GM12874 (cell line): ENCODE measurements around the gene KRTAP5-5.

Experiments used
- CTCF ChIP-seq: IDR thresholded peaks from 2 replicates; pipeline ENCODE4 v1.5.1; 2011; ENCODE audit warnings: low read depth, mild to moderate bottlenecking, control low read depth, low read length, moderate library complexity; ENCODE audit not compliant: insufficient read depth

Gene KRTAP5-5

GRCh38 chr11:1656061-1656441, 26.5 kb downstream of the KRTAP5-5 start:
- TF ChIP-seq CTCF: no peak

GRCh38 chr11:1656670-1657069, 27.1 kb downstream of the KRTAP5-5 start:
- TF ChIP-seq CTCF: no peak

- no peak for TF ChIP-seq CTCF
Measured at GRCh38 chr11:1659506-1659905, 29.9 kb downstream of the KRTAP5-5 start.

- TF ChIP-seq CTCF: no peak
Measured at GRCh38 chr11:1660111-1660867, 30.7 kb downstream of the KRTAP5-5 start.

- TF ChIP-seq CTCF: no peak
Measured at GRCh38 chr11:1665313-1665712, 35.7 kb downstream of the KRTAP5-5 start.

- TF ChIP-seq CTCF: no peak
Measured at GRCh38 chr11:1667121-1667850, 37.7 kb downstream of the KRTAP5-5 start.

- TF ChIP-seq CTCF: no peak
Measured at GRCh38 chr11:1667906-1668305, 38.3 kb downstream of the KRTAP5-5 start.
